Fibroblast of mammary gland (primary cell): ENCODE results near the gene SCN9A.

Experiments
- DNase-seq: peaks from one replicate; pipeline ENCODE4 v3.0.0-alpha.2; 2010; ENCODE audit warnings: low read depth
- H3K4me3 ChIP-seq: 2 replicates; pipeline ENCODE4 v1.5.1; 2011; ENCODE audit warnings: low read depth, mild to moderate bottlenecking, low read length, moderate library complexity; ENCODE audit not compliant: control insufficient read depth
- TF ChIP-seq, protein P1 (sequence below): conservative IDR thresholded peaks from 2 replicates; pipeline ENCODE4 v1.5.1; 2011; ENCODE audit warnings: low read depth, low read length, inconsistent platforms; ENCODE audit not compliant: control insufficient read depth, insufficient read depth

Gene SCN9A

DNA sequence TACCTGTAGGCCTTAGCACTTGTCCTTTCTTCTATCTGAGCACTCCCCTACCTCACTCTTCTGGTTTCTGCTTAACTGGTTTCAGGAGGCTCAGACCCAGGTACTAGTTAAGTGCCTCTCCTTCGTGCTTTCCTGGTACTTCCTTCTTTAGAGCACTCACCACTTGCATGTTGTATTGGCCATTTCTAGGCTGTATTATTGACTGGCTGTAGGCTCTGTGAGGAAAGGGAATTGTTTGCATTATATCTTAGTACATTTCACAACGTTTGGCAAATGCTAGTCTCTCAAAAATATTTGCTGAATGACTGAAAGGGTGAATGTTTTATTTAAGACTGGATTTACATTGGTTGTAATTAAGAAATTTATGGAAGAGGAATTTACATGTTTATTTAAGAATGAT is 212.0 kb downstream of the SCN9A start:
- H3K4me3 ChIP-seq, result no peak overlapping the region
- TF ChIP-seq, protein P1, sequence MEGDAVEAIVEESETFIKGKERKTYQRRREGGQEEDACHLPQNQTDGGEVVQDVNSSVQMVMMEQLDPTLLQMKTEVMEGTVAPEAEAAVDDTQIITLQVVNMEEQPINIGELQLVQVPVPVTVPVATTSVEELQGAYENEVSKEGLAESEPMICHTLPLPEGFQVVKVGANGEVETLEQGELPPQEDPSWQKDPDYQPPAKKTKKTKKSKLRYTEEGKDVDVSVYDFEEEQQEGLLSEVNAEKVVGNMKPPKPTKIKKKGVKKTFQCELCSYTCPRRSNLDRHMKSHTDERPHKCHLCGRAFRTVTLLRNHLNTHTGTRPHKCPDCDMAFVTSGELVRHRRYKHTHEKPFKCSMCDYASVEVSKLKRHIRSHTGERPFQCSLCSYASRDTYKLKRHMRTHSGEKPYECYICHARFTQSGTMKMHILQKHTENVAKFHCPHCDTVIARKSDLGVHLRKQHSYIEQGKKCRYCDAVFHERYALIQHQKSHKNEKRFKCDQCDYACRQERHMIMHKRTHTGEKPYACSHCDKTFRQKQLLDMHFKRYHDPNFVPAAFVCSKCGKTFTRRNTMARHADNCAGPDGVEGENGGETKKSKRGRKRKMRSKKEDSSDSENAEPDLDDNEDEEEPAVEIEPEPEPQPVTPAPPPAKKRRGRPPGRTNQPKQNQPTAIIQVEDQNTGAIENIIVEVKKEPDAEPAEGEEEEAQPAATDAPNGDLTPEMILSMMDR, result no peak
- no peak for DNase-seq

DNA sequence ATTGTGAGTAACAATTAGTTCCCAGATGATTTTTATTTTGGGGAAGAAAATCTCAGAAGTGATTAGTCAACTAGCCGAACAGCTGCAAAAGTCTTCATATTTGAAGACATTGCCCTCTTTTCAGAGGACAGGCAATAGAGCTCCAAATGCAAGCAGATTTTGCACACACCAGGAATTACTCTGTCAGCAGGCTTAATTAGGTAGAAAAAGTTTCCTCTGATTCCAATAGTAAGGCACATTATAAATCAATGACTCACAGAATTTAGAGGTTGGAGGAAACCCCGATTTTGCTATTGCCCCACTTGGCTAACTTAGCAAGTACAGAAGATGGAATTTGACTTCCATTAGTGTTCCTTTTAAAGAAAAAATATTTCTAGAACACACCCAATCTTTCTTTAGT is 217.2 kb downstream of the SCN9A start:
- TF ChIP-seq, protein P1, result no peak
- DNase-seq, result peak; percentile 63
- no peak overlapping the region for H3K4me3 ChIP-seq

DNA sequence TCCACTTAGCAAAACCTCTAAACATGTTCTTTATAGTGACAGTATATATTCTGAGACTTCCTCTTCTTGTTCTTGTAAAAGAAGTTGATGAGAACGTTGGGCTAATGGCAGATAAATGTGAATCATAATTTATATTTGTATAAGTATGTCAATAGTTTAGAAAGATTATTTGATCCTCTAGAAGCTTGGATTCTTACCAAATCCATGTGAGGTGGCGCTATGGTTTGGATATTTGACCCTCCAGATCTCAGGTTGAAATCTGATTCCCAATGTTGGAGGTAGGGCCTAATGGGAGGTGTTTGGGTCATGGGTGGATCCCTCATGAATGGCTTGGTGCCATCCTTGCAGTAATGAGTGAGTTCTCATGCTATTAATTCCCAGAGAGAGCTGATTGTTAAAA is 218.2 kb downstream of the SCN9A start:
- no peak overlapping the region for H3K4me3 ChIP-seq
- TF ChIP-seq, protein P1, result no peak
- DNase-seq, result no peak

DNA sequence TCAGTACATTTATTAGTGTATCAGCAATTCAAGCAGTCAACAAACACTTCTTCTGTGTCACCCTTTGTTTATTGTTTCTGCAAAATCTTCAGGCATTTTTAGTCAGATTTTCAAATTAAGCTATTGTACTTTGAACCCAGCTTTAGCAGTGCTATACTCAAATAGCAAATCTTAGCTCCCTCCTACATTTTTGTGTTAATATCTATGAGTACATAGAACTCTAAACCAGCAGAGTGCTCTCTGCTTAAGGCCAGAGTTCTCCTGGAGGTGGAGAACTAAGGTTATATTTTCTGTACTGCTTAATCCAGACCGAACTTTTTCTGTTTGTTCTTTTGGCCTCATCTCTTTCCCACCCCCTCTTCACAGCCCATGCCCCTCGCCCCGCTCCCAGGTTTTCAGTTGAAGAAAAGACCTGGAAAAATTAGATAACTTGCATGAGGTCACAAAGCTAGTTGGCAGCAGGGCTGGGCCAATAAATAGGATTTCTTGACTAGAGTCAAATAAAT is 218.7 kb downstream of the SCN9A start:
- DNase-seq, result no peak
- TF ChIP-seq, protein P1, result no peak
- no peak overlapping the region for H3K4me3 ChIP-seq

DNA sequence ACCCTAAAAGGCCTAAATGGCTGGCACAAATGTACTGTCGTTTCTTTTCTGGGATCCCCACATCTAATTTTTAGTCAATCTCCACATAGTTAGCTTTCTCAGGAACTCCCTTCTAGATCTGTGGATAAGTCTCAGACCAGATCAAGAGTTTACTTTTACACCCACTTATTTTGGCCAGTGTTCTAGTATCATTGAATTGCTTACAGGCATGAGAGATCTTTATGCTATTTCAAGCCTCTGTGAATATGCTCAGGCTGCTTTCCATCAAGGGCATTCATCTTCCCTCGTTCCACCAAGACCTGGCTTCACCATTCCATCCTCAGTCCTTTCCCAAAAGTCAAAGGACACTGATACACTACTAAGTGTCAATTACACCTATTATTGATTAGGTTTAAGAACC is 220.2 kb downstream of the SCN9A start:
- no peak overlapping the region for H3K4me3 ChIP-seq
- TF ChIP-seq, protein P1, result no peak
- DNase-seq, result no peak

DNA sequence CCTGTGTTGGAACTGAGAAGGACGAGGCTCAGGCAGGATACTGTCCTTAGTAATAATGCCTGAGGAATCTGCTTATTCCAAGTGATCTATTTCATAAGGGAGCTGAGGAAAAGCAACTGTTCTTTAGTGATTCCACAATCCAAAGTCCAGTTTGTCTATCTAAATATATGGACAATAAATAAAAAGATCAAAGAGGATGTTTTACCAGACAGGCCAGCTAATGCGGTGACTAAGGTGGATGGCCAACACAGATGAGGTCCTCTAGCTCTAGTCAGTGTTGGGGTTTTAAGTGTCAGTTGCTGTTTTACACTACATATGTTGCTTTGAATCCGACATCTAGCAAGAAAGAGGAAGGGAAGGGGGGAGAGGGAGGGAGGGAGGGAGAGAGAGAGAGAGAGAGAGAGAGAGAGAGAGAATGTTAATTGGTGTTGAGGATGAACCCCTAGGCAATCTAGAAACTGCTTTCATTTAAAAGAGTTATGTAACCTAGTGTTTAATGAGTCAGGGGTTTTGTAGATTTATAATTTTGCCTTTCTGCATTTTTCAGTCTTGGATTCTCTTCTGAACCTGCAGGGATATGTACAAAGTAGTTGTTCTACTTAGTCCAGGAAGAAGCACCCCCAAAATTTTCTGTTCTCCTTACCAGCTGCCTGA is 220.9 kb downstream of the SCN9A start:
- no peak for DNase-seq
- H3K4me3 ChIP-seq, result no peak overlapping the region
- TF ChIP-seq, protein P1, result no peak
